SJSA1 (cell line): ENCODE results near the gene ARHGAP26. TPM values are rescaled to one million over a fixed set of nuclear protein-coding genes. Genes with fewer than 3 reads are reported as not detected.

ENCODE experiments used
- DNase-seq, 2 experiments: peaks; one replicate each; pipeline ENCODE4 v3.0.0-alpha.2; 2015 to 2020; ENCODE audit warnings: low spot score in 2 of 2, low read depth in 1 of 2
- H3K27ac ChIP-seq: fragments of 250-450 bp; sonication (Bioruptor Pico); 2 replicates; pipeline ENCODE4 v1.5.1; 2020; ENCODE audit warnings: mild to moderate bottlenecking, moderate library complexity
- H3K27me3 ChIP-seq: fragments of 250-450 bp; sonication (Bioruptor Pico); replicated peaks from 2 replicates; pipeline ENCODE4 v1.5.1; 2020; ENCODE audit warnings: mild to moderate bottlenecking, moderate library complexity
- H3K36me3 ChIP-seq: fragments of 250-450 bp; sonication (Bioruptor Pico); 2 replicates; pipeline ENCODE4 v1.5.1; 2020; ENCODE audit warnings: mild to moderate bottlenecking
- H3K4me1 ChIP-seq: fragments of 250-450 bp; sonication (Bioruptor Pico); replicated peaks from 2 replicates; pipeline ENCODE4 v1.6.1; 2021; ENCODE audit warnings: mild to moderate bottlenecking
- H3K4me3 ChIP-seq: fragments of 250-450 bp; sonication (Bioruptor Pico); 2 replicates; pipeline ENCODE4 v1.5.1; 2020; ENCODE audit warnings: mild to moderate bottlenecking
- H3K9me3 ChIP-seq: fragments of 250-450 bp; sonication (Bioruptor Pico); replicated peaks from 2 replicates; pipeline ENCODE4 v1.5.1; 2020; ENCODE audit warnings: mild to moderate bottlenecking
- total RNA-seq: library from RNA; depleted of rRNA; stranded (reverse); fragments of >200 nt; shearing (Covaris generic); gene quantifications from 2 replicates; pipeline ENCODE4 v1.2.3, GENCODE V29; 2014

The ARHGAP26 gene
- total RNA-seq, 1 experiment from 2014 or later: 10.2 TPM

DNA sequence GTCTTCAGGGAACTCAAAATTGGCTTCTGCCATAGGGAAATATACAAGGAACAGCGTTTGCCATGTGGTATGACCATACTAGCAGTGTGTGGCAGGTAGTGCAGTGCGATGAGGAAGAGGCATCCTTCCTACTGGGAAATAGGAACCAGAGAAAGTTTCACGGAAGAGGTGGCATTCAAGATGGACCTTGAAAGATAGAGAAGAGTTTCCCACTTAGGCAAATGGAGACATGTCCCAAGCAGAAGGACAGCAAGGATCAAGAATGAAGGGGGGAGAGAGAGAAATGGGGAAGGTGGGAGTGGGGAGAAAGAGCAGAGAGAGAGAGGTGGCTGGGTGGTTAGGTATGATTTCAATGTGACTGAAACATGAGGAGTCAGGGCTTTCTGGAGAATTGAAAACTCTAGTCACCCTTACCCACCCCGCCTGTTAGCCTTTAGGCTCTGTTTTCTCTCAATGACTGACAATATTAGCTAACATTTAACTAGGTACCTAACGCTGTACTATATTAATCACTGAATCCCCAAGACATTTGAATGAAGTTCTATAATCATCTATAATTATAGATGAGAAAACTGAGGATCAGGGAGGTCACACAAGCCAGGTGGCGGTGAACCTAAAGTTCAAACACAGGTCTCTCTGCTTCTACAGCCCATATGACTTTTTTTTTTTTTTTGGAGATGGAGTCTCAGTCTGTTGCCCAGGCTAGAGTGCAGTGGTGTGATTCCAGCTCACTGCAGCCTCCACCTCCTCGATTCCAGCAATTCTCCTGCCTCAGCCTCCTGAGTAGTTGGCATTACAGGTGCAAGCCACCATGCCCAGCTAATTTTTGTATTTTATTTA, 462.0 kb downstream of the ARHGAP26 start:
- no peaks in the 10 kb centered on the region for H3K9me3 ChIP-seq
- H3K4me3 ChIP-seq: no peak overlapping the region
- no peak overlapping the region for H3K27ac ChIP-seq
- H3K27me3 ChIP-seq: no peaks in the 10 kb centered on the region
- H3K4me1 ChIP-seq: peaks cover 7% of the 10 kb centered on the region
- H3K36me3 ChIP-seq: no peaks in the 10 kb centered on the region
- no peak for DNase-seq

- Histone ChIP-seq H3K27me3 (no peaks in the 10 kb centered on the region), H3K4me3 (no peak overlapping the region), H3K36me3 (no peaks in the 10 kb centered on the region), H3K9me3 (no peaks in the 10 kb centered on the region), H3K4me1 (peaks cover 7% of the 10 kb centered on the region), H3K27ac (no peak overlapping the region)
- DNase-seq: no peak
Observed at GRCh38 chr5:143233031-143233430, 462.9 kb downstream of the ARHGAP26 start.

DNA sequence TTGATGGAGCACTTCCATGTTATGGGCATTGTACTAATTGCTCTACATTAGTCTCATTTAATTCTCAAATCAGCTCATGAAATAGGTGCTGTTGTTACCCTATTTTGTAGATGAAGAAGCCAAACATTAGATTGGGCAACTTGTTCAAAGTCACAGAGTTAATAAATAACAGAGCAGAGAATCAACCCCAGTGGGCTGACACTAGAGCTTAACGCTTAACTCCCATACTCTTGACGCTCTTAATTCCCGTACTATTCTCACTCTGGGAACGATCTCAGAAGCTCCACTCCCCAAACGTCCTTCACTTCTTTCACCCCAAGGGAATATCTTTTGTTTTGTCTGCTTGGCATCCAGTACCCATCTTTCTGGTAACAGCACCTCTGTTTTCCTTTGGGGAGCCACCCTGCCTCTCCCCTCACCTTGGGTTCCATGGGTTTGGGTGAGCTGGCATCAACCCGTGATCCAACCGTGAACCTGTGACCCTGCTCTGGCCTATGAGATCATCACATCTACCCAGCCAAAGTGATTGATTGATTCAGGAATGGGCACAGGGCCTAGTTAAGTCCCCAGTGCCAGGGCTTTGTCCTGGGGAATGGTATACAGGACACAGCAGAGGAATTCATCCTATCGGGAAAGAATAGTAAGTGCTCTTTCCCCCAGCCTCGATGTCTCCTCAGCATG, 464.1 kb downstream of the ARHGAP26 start:
- DNase-seq: no peak
- H3K27me3 ChIP-seq: no peaks in the 10 kb centered on the region
- peaks cover 7% of the 10 kb centered on the region for H3K4me1 ChIP-seq
- H3K9me3 ChIP-seq: no peaks in the 10 kb centered on the region
- H3K4me3 ChIP-seq: no peak overlapping the region
- no peaks in the 10 kb centered on the region for H3K36me3 ChIP-seq
- no peak overlapping the region for H3K27ac ChIP-seq

DNA sequence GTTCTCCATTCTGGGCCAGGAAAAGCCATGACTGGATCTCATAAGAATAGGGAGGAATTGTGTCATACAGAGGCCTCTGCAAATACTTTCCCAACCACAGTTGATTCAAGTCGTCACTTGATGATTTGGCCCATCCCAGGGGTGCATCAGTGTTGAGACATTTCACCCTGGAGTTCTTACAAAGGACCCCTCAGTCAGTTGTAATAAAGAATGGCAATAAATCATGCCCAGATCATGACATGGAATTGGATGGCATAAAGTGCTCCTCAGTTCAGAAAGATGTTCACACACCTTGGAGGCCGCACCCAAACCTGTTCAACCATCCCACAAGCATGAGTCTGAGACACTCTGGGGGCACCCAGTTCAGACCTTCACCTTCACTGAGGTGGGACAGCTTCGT, 465.2 kb downstream of the ARHGAP26 start:
- no peaks in the 10 kb centered on the region for H3K9me3 ChIP-seq
- DNase-seq: no peak
- peaks cover 13% of the 10 kb centered on the region for H3K4me1 ChIP-seq
- H3K27me3 ChIP-seq: no peaks in the 10 kb centered on the region
- H3K27ac ChIP-seq: no peak overlapping the region
- no peak overlapping the region for H3K4me3 ChIP-seq
- no peaks in the 10 kb centered on the region for H3K36me3 ChIP-seq

GRCh38 chr5:143236682-143237081, 466.5 kb downstream of the ARHGAP26 start:
- no peaks in the 10 kb centered on the region for H3K27me3 ChIP-seq
- H3K9me3 ChIP-seq: no peaks in the 10 kb centered on the region
- no peak for DNase-seq
- H3K36me3 ChIP-seq: no peaks in the 10 kb centered on the region
- H3K27ac ChIP-seq: no peak overlapping the region
- peaks cover 9% of the 10 kb centered on the region for H3K4me1 ChIP-seq
- H3K4me3 ChIP-seq: no peak overlapping the region

DNA sequence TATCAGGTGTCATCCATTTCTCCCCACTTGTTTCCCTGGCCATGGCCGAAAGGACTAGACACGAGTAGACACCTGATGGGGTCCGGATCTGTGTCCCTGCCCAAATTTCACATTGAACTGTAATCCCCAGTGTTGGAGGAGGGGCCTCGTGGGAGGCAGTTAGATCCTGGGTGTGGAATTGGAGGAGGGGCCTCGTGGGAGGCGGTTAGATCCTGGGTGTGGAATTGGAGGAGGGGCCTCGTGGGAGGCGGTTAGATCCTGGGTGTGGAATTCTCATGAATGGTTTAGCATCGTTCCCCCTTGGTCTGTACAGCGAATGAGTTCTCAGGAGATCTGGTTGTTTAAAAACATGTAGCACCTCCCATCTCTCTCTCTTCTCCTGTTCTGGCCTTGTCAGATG, 467.5 kb downstream of the ARHGAP26 start:
- no peaks in the 10 kb centered on the region for H3K9me3 ChIP-seq
- peaks cover 17% of the 10 kb centered on the region for H3K4me1 ChIP-seq
- no peak overlapping the region for H3K27ac ChIP-seq
- H3K36me3 ChIP-seq: no peaks in the 10 kb centered on the region
- no peak overlapping the region for H3K4me3 ChIP-seq
- H3K27me3 ChIP-seq: no peaks in the 10 kb centered on the region
- no peak for DNase-seq

GRCh38 chr5:143238620-143239019, 468.4 kb downstream of the ARHGAP26 start:
- Histone ChIP-seq H3K27me3 (no peaks in the 10 kb centered on the region), H3K4me1 (peaks cover 26% of the 10 kb centered on the region), H3K36me3 (no peaks in the 10 kb centered on the region), H3K9me3 (no peaks in the 10 kb centered on the region), H3K4me3 (no peak overlapping the region), H3K27ac (no peak overlapping the region)
- no peak for DNase-seq

GRCh38 chr5:143239882-143240518, 469.8 kb downstream of the ARHGAP26 start:
- Histone ChIP-seq H3K27ac (no peak overlapping the region), H3K4me1 (peaks cover 38% of the 10 kb centered on the region), H3K4me3 (no peak overlapping the region), H3K9me3 (no peaks in the 10 kb centered on the region), H3K36me3 (no peaks in the 10 kb centered on the region), H3K27me3 (no peaks in the 10 kb centered on the region)
- DNase-seq: no peak

- Histone ChIP-seq H3K4me1 (peaks cover 55% of the 10 kb centered on the region), H3K27ac (no peak overlapping the region), H3K36me3 (no peaks in the 10 kb centered on the region), H3K4me3 (no peak overlapping the region), H3K27me3 (no peaks in the 10 kb centered on the region), H3K9me3 (no peaks in the 10 kb centered on the region)
- DNase-seq: no peak
Observed at GRCh38 chr5:143241892-143242291, 471.7 kb downstream of the ARHGAP26 start.

GRCh38 chr5:143243103-143243502, 472.9 kb downstream of the ARHGAP26 start:
- H3K9me3 ChIP-seq: no peaks in the 10 kb centered on the region
- no peak overlapping the region for H3K4me3 ChIP-seq
- H3K36me3 ChIP-seq: no peaks in the 10 kb centered on the region
- DNase-seq: peak in 1 of 2 experiments; percentile 42
- H3K27me3 ChIP-seq: no peaks in the 10 kb centered on the region
- peak overlapping the region; percentile 97 for H3K27ac ChIP-seq
- peaks cover 56% of the 10 kb centered on the region for H3K4me1 ChIP-seq

DNA sequence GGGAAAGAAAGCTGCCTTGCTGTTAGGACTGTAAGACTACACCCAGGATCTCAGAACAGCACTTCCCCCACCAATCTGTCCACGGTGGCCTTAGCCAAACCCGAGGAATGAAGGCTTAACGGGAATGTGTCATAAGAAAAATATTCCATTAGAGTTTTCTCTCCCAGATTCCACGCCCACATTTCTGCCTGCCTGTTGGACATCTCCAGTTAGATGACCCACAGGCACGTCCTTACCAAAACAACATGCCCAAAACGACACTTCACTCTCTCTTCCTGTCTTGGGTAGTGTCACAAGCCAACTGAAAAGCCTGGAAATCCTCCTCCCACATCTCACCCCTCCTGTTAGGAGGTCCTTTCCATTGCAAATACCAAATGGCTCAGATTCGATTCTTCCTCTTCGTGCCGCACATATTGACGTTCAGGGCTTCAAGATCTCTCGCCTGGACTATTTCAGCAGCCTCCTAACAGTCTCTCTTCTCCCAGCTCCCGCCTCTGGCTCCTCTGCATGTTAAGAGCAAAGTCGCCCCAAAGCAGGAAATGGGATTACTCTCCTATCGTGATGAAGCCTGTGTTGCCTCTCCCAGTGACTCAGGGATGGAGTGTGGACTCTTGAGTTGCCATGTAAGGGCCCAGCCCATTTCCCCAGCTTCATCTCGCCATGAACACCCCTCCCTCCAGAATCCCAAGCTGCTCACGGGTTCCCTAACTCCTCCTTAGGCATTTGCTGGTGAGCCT, 474.0 kb downstream of the ARHGAP26 start:
- Histone ChIP-seq H3K27ac (peak overlapping the region; percentile 97), H3K4me1 (peaks cover 67% of the 10 kb centered on the region), H3K9me3 (no peaks in the 10 kb centered on the region), H3K36me3 (no peaks in the 10 kb centered on the region), H3K27me3 (no peaks in the 10 kb centered on the region), H3K4me3 (peak overlapping the region; percentile 20)
- peak; percentile 99 to 100 for DNase-seq

- DNase-seq: no peak
- Histone ChIP-seq H3K27ac (peak overlapping the region; percentile 97), H3K27me3 (no peaks in the 10 kb centered on the region), H3K4me1 (peaks cover 73% of the 10 kb centered on the region), H3K4me3 (no peak overlapping the region), H3K9me3 (no peaks in the 10 kb centered on the region), H3K36me3 (no peaks in the 10 kb centered on the region)
Observed at GRCh38 chr5:143244990-143245389, 474.8 kb downstream of the ARHGAP26 start.

DNA sequence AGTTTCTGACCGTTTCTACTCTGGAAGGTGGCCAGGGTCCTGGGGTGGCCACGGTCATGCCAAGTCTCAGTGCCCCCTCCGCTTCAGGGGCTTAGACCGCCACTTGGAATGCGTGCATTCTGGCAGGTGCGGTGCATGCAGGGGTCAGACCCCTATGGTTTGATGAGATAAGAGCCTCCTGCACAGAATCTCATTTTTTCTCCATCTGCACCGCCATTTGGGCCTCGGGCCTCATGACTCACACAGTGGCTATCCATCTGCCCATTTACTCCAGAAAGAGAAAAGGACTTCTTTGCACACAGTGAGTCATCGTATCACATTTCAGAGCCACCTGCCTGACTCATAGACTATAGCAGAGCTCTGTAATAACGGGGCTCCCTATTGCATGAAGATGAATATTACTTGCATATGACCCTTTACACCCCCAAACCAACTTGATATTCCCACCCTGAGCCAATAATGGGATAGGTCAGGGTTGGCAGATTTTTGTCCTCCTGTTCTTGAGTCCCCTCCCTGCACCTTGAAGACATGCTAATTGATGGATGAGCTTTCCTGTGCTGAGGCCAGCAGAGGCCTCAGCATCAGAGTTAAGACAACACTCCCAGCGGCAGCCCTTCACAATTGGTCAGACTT, 475.9 kb downstream of the ARHGAP26 start:
- Histone ChIP-seq H3K9me3 (no peaks in the 10 kb centered on the region), H3K36me3 (no peaks in the 10 kb centered on the region), H3K27me3 (no peaks in the 10 kb centered on the region), H3K27ac (peak overlapping the region; percentile 97), H3K4me3 (no peak overlapping the region), H3K4me1 (peaks cover 68% of the 10 kb centered on the region)
- peak; percentile 90 for DNase-seq
